ENCODE results near the gene NCAPG2.

Gene NCAPG2

DNA sequence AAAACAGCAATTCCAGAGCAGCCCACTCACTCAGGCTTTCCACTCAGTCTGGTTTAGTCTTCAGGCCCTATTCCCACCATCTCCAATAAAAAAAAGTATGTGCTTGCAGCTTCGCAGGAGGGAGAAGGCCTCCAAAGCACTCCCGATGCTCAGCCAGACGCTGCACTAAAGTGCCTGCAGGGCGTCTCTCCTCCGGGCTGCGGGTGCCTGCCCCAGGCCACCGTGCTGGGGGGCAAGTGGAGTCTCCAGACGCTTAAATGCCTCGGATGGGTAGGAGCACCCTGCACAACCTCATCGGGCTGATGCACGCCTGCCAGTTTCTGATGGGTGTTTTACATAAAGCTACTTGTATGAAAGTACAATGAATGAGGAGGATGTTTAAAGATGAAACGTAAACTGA is 31.3 kb upstream of the NCAPG2 start:
- Histone ChIP-seq H3K9me2 (replicated peaks; ENCODE audit: insufficient read depth, low read length) (no peaks in the 10 kb centered on the region), H3K79me2 (ENCODE audit: low read length) (no peaks in the 10 kb centered on the region), H3K4me2 (ENCODE audit: low read depth, low read length) (no peak overlapping the region), H3K4me3 (ENCODE audit: low read length) (no peak overlapping the region), H3K27ac (ENCODE audit: low read length) (no peak overlapping the region), H3K9me3 (replicated peaks; ENCODE audit: insufficient read depth, low read length) (no peaks in the 10 kb centered on the region), H3K9ac (ENCODE audit: low read length) (no peak overlapping the region), H3F3A (ENCODE audit: insufficient read depth, low read length) (no peaks in the 10 kb centered on the region), H2AFZ (ENCODE audit: low read length) (no peak overlapping the region), H3K27me3 (replicated peaks; ENCODE audit: insufficient read depth, low read length) (no peaks in the 10 kb centered on the region), H4K20me1 (ENCODE audit: insufficient read depth, low read length) (no peaks in the 10 kb centered on the region), H3K4me1 (ENCODE audit: low read length) (no peaks in the 10 kb centered on the region), H3K36me3 (replicated peaks; ENCODE audit: insufficient read depth, low read length) (no peaks in the 10 kb centered on the region; the same call in 1 of the 2 replicates)
- no peak for TF ChIP-seq EZH2phosphoT487 (IDR thresholded peaks at IDR 0.05; ENCODE audit: low read length)
- no peak for DNase-seq

DNA sequence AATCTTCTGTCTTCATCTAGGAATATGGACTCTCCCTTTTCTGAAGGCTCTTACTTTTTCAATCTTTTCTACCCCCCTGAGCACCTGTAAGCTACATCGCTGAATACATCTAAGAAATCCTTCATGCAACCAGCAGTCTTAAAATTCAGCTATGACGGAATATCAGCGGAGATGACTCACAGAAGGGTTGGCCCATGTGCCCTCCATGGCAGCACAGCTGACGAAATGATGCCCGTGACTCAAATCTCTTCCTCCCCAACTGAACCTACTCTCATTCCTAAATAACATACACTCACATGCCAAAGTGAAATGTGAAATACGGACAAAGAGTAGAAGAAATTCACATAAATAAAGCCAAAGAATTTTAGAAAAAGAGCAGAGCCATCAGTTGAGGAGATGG is 30.3 kb upstream of the NCAPG2 start:
- Histone ChIP-seq H3K9ac (ENCODE audit: low read length) (no peak overlapping the region), H3K4me1 (ENCODE audit: low read length) (no peaks in the 10 kb centered on the region), H3K79me2 (ENCODE audit: low read length) (no peaks in the 10 kb centered on the region), H3K36me3 (replicated peaks; ENCODE audit: insufficient read depth, low read length) (no peaks in the 10 kb centered on the region), H4K20me1 (ENCODE audit: insufficient read depth, low read length) (no peaks in the 10 kb centered on the region), H3F3A (ENCODE audit: insufficient read depth, low read length) (no peaks in the 10 kb centered on the region), H3K9me2 (replicated peaks; ENCODE audit: insufficient read depth, low read length) (no peaks in the 10 kb centered on the region), H2AFZ (ENCODE audit: low read length) (no peak overlapping the region), H3K4me3 (ENCODE audit: low read length) (no peak overlapping the region), H3K27me3 (replicated peaks; ENCODE audit: insufficient read depth, low read length) (no peaks in the 10 kb centered on the region), H3K27ac (ENCODE audit: low read length) (no peak overlapping the region), H3K9me3 (replicated peaks; ENCODE audit: insufficient read depth, low read length) (no peaks in the 10 kb centered on the region), H3K4me2 (ENCODE audit: low read depth, low read length) (no peak overlapping the region)
- TF ChIP-seq, protein P1, sequence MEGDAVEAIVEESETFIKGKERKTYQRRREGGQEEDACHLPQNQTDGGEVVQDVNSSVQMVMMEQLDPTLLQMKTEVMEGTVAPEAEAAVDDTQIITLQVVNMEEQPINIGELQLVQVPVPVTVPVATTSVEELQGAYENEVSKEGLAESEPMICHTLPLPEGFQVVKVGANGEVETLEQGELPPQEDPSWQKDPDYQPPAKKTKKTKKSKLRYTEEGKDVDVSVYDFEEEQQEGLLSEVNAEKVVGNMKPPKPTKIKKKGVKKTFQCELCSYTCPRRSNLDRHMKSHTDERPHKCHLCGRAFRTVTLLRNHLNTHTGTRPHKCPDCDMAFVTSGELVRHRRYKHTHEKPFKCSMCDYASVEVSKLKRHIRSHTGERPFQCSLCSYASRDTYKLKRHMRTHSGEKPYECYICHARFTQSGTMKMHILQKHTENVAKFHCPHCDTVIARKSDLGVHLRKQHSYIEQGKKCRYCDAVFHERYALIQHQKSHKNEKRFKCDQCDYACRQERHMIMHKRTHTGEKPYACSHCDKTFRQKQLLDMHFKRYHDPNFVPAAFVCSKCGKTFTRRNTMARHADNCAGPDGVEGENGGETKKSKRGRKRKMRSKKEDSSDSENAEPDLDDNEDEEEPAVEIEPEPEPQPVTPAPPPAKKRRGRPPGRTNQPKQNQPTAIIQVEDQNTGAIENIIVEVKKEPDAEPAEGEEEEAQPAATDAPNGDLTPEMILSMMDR (IDR thresholded peaks at IDR 0.05; ENCODE audit: low read length), result no peak
- TF ChIP-seq EZH2 (optimal IDR thresholded peaks at IDR 0.05; ENCODE audit: low read depth, low read length), result no peak
- no peak for DNase-seq

DNA sequence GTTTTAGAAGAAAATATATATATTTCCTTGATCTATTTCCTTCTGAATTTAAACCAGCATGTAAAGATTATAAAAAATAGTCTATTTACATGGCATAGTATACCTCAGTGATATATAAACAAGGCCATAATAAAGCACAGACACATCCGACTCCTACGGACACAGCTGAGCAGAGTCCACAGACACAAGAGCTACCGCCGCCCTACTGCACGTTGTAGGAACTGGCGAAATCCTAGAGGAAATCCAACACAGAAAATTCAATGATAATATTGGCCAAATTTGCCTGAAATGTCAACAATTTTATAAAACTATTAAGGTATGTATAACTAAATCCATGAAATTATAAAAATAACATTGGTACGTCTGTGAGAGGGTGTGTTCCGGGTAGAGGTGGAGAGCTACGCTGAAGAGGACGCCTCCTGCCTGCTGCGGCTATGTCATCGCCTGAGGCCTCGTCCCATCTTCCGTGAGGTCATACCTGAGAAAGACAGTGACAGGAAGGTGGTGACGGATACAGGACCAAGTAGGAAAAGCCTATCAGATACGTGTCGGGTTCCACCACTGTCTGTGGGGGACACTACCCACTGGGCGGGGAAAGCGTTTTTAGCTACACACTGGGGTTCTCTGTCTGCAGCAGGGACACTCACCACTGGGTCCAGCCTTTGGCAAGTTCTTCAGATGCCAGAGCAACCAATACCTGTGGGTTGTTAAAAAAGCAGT is 29.3 kb upstream of the NCAPG2 start:
- H2AFZ ChIP-seq (ENCODE audit: low read length), result no peak overlapping the region
- no peak for DNase-seq
- H3K4me2 ChIP-seq (ENCODE audit: low read depth, low read length), result no peak overlapping the region
- H3K9me3 ChIP-seq (replicated peaks; ENCODE audit: insufficient read depth, low read length), result no peaks in the 10 kb centered on the region
- no peaks in the 10 kb centered on the region for H3K27me3 ChIP-seq (replicated peaks; ENCODE audit: insufficient read depth, low read length)
- H3K4me1 ChIP-seq (ENCODE audit: low read length), result no peaks in the 10 kb centered on the region
- H3K4me3 ChIP-seq (ENCODE audit: low read length), result no peak overlapping the region
- H3K27ac ChIP-seq (ENCODE audit: low read length), result no peak overlapping the region
- H3F3A ChIP-seq (ENCODE audit: insufficient read depth, low read length), result no peaks in the 10 kb centered on the region
- no peak overlapping the region for H3K9ac ChIP-seq (ENCODE audit: low read length)
- no peaks in the 10 kb centered on the region for H3K36me3 ChIP-seq (replicated peaks; ENCODE audit: insufficient read depth, low read length)
- H4K20me1 ChIP-seq (ENCODE audit: insufficient read depth, low read length), result no peaks in the 10 kb centered on the region
- TF ChIP-seq, protein P1 (IDR thresholded peaks at IDR 0.05; ENCODE audit: low read length), result no peak
- TF ChIP-seq EZH2 (optimal IDR thresholded peaks at IDR 0.05; ENCODE audit: low read depth, low read length) (no peak), EZH2phosphoT487 (IDR thresholded peaks at IDR 0.05; ENCODE audit: low read length) (no peak)
- no peaks in the 10 kb centered on the region for H3K79me2 ChIP-seq (ENCODE audit: low read length)
- no peaks in the 10 kb centered on the region for H3K9me2 ChIP-seq (replicated peaks; ENCODE audit: insufficient read depth, low read length)

DNA sequence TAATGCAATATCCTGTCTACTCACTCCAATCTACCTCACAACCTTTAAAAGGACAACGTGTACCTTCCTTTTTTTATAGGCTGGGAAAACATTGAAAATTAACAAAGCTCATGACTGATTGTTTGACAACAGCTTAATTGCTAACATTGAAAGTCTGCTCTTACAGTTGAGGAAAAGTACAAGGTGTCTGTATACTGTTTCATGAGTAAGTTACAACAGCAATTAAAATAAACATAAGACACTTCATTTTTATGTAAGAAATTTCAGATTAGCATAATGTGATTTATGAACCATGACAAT is 28.6 kb upstream of the NCAPG2 start:
- H3K27ac ChIP-seq (ENCODE audit: low read length), result no peak overlapping the region
- no peaks in the 10 kb centered on the region for H3K9me3 ChIP-seq (replicated peaks; ENCODE audit: insufficient read depth, low read length)
- no peaks in the 10 kb centered on the region for H3K79me2 ChIP-seq (ENCODE audit: low read length)
- no peak overlapping the region for H3K9ac ChIP-seq (ENCODE audit: low read length)
- no peaks in the 10 kb centered on the region for H3K27me3 ChIP-seq (replicated peaks; ENCODE audit: insufficient read depth, low read length)
- no peak overlapping the region for H2AFZ ChIP-seq (ENCODE audit: low read length)
- no peak overlapping the region for H3K4me3 ChIP-seq (ENCODE audit: low read length)
- H3K4me2 ChIP-seq (ENCODE audit: low read depth, low read length), result no peak overlapping the region
- H4K20me1 ChIP-seq (ENCODE audit: insufficient read depth, low read length), result no peaks in the 10 kb centered on the region
- H3K4me1 ChIP-seq (ENCODE audit: low read length), result no peaks in the 10 kb centered on the region
- H3K9me2 ChIP-seq (replicated peaks; ENCODE audit: insufficient read depth, low read length), result no peaks in the 10 kb centered on the region
- H3F3A ChIP-seq (ENCODE audit: insufficient read depth, low read length), result no peaks in the 10 kb centered on the region
- DNase-seq, result no peak
- H3K36me3 ChIP-seq (replicated peaks; ENCODE audit: insufficient read depth, low read length), result no peaks in the 10 kb centered on the region
- TF ChIP-seq EZH2phosphoT487 (IDR thresholded peaks at IDR 0.05; ENCODE audit: low read length) (no peak), EZH2 (optimal IDR thresholded peaks at IDR 0.05; ENCODE audit: low read depth, low read length) (no peak)
- TF ChIP-seq, protein P1 (IDR thresholded peaks at IDR 0.05; ENCODE audit: low read length), result no peak

Measured in MM.1S (cell line).